Measurements from ENCODE around the gene PCBP3. TPM values are rescaled to one million over a fixed set of nuclear protein-coding genes. Genes with fewer than 3 reads are reported as not detected.

Gene PCBP3
- polyA plus RNA-seq, 1 experiment: 1.6 TPM

GRCh38 chr21:45868488-45868887 lies 225.0 kb downstream of the PCBP3 start:
- no peak for DNase-seq (ENCODE audit: low read depth, low spot score)
- no peak for TF ChIP-seq CTCF (IDR thresholded peaks at IDR 0.05; ENCODE audit: low read depth, low read length)
- Histone ChIP-seq H3K27me3 (ENCODE audit: control insufficient read depth, insufficient read depth, low read length) (no peaks in the 10 kb centered on the region), H3K27ac (ENCODE audit: low read depth, low read length) (no peak overlapping the region), H3K4me3 (ENCODE audit: low read depth, low read length) (no peak overlapping the region), H3K9me3 (ENCODE audit: control insufficient read depth, insufficient read depth, low read length) (peaks cover 45% of the 10 kb centered on the region)
- CTCF ChIA-PET: interaction anchor here (0.5 kb wide), 1 partner anchor 976 kb away, joined by 3 read pairs; no protein-coding TSS in a partner anchor
- POLR2A ChIA-PET: no interaction called here

- POLR2A ChIA-PET: no interaction called here
- peak overlapping the region; percentile 39 for H3K27ac ChIP-seq (ENCODE audit: low read depth, low read length)
- H3K4me3 ChIP-seq (ENCODE audit: low read depth, low read length): no peak overlapping the region
- H3K27me3 ChIP-seq (ENCODE audit: control insufficient read depth, insufficient read depth, low read length): no peaks in the 10 kb centered on the region
- no peak for DNase-seq (ENCODE audit: low read depth, low spot score)
- CTCF ChIA-PET: no interaction called here
- H3K9me3 ChIP-seq (ENCODE audit: control insufficient read depth, insufficient read depth, low read length): peaks cover 47% of the 10 kb centered on the region
- TF ChIP-seq CTCF (IDR thresholded peaks at IDR 0.05; ENCODE audit: low read depth, low read length): no peak
Observed at GRCh38 chr21:45869121-45870007, 225.8 kb downstream of the PCBP3 start.

GRCh38 chr21:45870421-45870820 lies 226.9 kb downstream of the PCBP3 start:
- no peaks in the 10 kb centered on the region for H3K27me3 ChIP-seq (ENCODE audit: control insufficient read depth, insufficient read depth, low read length)
- no peak overlapping the region for H3K4me3 ChIP-seq (ENCODE audit: low read depth, low read length)
- CTCF ChIA-PET: no interaction called here
- TF ChIP-seq CTCF (IDR thresholded peaks at IDR 0.05; ENCODE audit: low read depth, low read length): no peak
- H3K27ac ChIP-seq (ENCODE audit: low read depth, low read length): peak overlapping the region; percentile 3
- no peak for DNase-seq (ENCODE audit: low read depth, low spot score)
- H3K9me3 ChIP-seq (ENCODE audit: control insufficient read depth, insufficient read depth, low read length): peaks cover 45% of the 10 kb centered on the region
- POLR2A ChIA-PET: no interaction called here

- ChIA-PET CTCF (no interaction called here), POLR2A (no interaction called here)
- DNase-seq (ENCODE audit: low read depth, low spot score): no peak
- TF ChIP-seq CTCF (IDR thresholded peaks at IDR 0.05; ENCODE audit: low read depth, low read length): no peak
- no peaks in the 10 kb centered on the region for H3K27me3 ChIP-seq (ENCODE audit: control insufficient read depth, insufficient read depth, low read length)
- H3K9me3 ChIP-seq (ENCODE audit: control insufficient read depth, insufficient read depth, low read length): peaks cover 39% of the 10 kb centered on the region
- no peak overlapping the region for H3K4me3 ChIP-seq (ENCODE audit: low read depth, low read length)
- peak overlapping the region; percentile 11 for H3K27ac ChIP-seq (ENCODE audit: low read depth, low read length)
Observed at GRCh38 chr21:45870851-45871615, 227.5 kb downstream of the PCBP3 start.
